ENCODE data around the gene BRAT1.

The BRAT1 gene

GRCh38 chr7:2598154-2598823, 43.0 kb upstream of the BRAT1 start:
- FAIRE-seq, result no peak
- no peak for DNase-seq (ENCODE audit: insufficient read length, low spot score)
- TF ChIP-seq, protein P1, sequence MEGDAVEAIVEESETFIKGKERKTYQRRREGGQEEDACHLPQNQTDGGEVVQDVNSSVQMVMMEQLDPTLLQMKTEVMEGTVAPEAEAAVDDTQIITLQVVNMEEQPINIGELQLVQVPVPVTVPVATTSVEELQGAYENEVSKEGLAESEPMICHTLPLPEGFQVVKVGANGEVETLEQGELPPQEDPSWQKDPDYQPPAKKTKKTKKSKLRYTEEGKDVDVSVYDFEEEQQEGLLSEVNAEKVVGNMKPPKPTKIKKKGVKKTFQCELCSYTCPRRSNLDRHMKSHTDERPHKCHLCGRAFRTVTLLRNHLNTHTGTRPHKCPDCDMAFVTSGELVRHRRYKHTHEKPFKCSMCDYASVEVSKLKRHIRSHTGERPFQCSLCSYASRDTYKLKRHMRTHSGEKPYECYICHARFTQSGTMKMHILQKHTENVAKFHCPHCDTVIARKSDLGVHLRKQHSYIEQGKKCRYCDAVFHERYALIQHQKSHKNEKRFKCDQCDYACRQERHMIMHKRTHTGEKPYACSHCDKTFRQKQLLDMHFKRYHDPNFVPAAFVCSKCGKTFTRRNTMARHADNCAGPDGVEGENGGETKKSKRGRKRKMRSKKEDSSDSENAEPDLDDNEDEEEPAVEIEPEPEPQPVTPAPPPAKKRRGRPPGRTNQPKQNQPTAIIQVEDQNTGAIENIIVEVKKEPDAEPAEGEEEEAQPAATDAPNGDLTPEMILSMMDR (IDR thresholded peaks at IDR 0.05; ENCODE audit: insufficient read depth, missing control alignments), result no peak

GRCh38 chr7:2597273-2597640, 41.9 kb upstream of the BRAT1 start:
- no peak for DNase-seq (ENCODE audit: insufficient read length, low spot score)
- FAIRE-seq, result no peak
- TF ChIP-seq, protein P1 (IDR thresholded peaks at IDR 0.05; ENCODE audit: insufficient read depth, missing control alignments), result no peak

- no peak for FAIRE-seq
- TF ChIP-seq, protein P1 (IDR thresholded peaks at IDR 0.05; ENCODE audit: insufficient read depth, missing control alignments), result no peak
- no peak for DNase-seq (ENCODE audit: insufficient read length, low spot score)
Measured at GRCh38 chr7:2596464-2597272, 41.3 kb upstream of the BRAT1 start.

DNA sequence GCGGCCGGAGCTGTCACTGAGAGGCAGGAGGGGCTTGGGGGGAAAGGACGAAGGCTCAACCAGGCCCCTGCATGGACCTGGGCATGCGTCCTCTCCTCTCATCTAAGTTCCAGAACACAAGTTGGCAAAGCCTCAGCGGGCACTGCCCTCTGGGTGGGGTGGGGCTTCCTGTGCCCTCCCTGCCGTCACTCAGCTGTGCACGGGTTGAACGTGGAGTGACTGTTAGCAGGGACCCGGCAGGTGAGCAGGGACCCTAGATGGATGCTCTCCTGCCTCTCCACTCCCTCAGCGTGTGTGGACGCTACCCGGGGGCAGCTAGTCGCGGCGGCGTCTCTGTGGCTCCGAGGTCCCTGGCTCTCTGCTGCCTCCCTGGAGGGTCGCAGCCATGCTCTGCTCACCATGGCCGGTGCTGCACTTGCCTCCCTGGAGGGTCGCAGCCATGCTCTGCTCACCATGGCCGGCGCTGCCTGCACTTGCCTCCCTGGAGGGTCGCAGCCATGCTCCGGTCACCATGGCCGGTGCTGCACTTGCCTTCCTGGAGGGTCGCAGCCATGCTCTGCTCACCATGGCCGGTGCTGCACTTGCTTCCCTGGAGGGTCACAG, 40.0 kb upstream of the BRAT1 start:
- no peak for FAIRE-seq
- DNase-seq (ENCODE audit: insufficient read length, low spot score), result no peak
- TF ChIP-seq, protein P1 (IDR thresholded peaks at IDR 0.05; ENCODE audit: insufficient read depth, missing control alignments), result no peak

DNA sequence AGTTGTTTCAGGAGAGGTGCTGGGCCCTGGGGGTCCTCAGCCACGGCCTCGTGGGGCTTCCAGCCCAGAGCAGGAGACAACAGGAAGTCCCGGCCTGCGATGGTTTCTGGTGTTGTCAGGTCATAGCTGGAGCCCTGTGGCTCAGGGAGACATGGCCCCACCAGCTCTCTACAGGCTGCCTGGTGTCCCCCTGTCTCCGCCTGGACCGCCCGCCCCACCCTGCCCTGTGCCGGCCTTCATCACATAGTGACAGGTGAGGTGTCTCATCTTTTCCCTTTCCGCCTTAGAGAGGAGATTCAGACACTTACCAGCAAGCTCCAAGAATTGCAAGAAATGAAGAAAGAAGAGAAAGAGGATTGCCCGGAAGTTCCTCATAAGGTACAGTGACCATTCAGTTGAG, 39.3 kb upstream of the BRAT1 start:
- TF ChIP-seq, protein P1 (IDR thresholded peaks at IDR 0.05; ENCODE audit: insufficient read depth, missing control alignments), result no peak
- no peak for DNase-seq (ENCODE audit: insufficient read length, low spot score)

DNA sequence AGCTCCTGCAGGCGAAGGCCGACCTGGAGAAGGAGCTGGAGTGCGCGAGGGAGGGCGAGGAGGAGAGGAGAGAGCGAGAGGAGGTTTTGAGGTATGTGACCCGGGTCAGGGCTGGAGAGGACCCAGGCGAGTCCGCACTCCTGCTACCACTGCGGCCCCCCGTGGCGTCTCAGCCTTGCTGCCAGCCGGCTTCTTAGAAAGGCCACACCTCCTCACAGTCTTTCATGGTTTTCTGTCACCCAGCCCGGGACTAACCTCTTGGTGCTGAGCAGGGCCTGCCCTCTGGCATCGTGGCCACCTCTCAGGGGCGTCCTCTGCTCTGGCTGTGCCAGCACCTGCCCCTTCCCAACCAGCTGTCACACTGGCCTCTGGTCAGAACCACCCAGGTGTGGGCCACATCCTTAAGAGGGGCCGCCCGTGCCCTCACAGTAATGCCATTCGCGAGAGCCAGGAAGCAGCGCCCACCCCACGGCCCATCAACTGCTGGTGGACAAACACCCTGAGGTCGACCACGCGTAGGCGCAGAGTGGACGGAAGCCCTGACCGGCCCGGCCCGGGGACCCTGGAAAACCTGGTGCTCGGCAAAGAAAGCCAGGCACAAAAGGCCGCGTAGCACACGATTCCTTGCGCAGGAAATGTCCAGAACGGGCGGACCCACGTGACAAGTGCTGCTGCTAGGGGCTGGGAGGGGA, 37.9 kb upstream of the BRAT1 start:
- DNase-seq (ENCODE audit: insufficient read length, low spot score) (no peak), FAIRE-seq (no peak)
- TF ChIP-seq, protein P1 (IDR thresholded peaks at IDR 0.05; ENCODE audit: insufficient read depth, missing control alignments), result no peak

More for the DNA sequence above, 39.3 kb upstream of the BRAT1 start:
- FAIRE-seq, result no peak

Data from D721Med (cell line).